SKM-1 treated with dmso at 0.1 percent for 144 hours (cell line): ENCODE results near the gene RUSF1.
"Not testable (repeated sequence)": the region's sequence is repeated elsewhere in the genome, so short reads cannot be mapped to it uniquely, and the experiment has no call there.

Experiments used
- DNase-seq: peaks from one replicate; lab custom pipeline; 2025; ENCODE audit not compliant: unreplicated experiment; lab: John Stamatoyannopoulos, UW

RUSF1 gene

GRCh38 chr16:31507929-31508705, at the start of gene RUSF1:
TSS of gene RUSF1 (minus strand) at chr16:31508391. CDS start at chr16:31508373, 18 bp downstream.
- DNase-seq = peak; percentile 77

- DNase-seq = no peak
Observed at GRCh38 chr16:31542763-31543162, 34.6 kb upstream of the RUSF1 start.

- not testable (repeated sequence) for DNase-seq
Observed at GRCh38 chr16:31539762-31540161, 31.6 kb upstream of the RUSF1 start.

GRCh38 chr16:31538243-31538598, 30.0 kb upstream of the RUSF1 start:
- not testable (repeated sequence) for DNase-seq

GRCh38 chr16:31537362-31538242, 29.4 kb upstream of the RUSF1 start:
- DNase-seq = no peak

GRCh38 chr16:31536804-31537361, 28.7 kb upstream of the RUSF1 start:
- no peak for DNase-seq

- DNase-seq = no peak
Observed at GRCh38 chr16:31535737-31536136, 27.5 kb upstream of the RUSF1 start.

GRCh38 chr16:31532896-31533295, 24.7 kb upstream of the RUSF1 start:
- no peak for DNase-seq

GRCh38 chr16:31532120-31532519, 23.9 kb upstream of the RUSF1 start:
- DNase-seq = no peak

GRCh38 chr16:31531096-31531495, 22.9 kb upstream of the RUSF1 start:
- DNase-seq = no peak

GRCh38 chr16:31530405-31530804, 22.2 kb upstream of the RUSF1 start:
- DNase-seq = no peak

GRCh38 chr16:31529937-31530312, 21.7 kb upstream of the RUSF1 start:
- no peak for DNase-seq

- no peak for DNase-seq
Observed at GRCh38 chr16:31529108-31529936, 21.1 kb upstream of the RUSF1 start.

GRCh38 chr16:31528523-31529107, 20.4 kb upstream of the RUSF1 start:
- DNase-seq = no peak

- DNase-seq = no peak
Observed at GRCh38 chr16:31527734-31528274, 19.6 kb upstream of the RUSF1 start, which contains the start of gene AHSP. TSS of gene AHSP (plus strand) at chr16:31527900. CDS start at chr16:31528140, 240 bp downstream.

GRCh38 chr16:31525113-31525512, 16.9 kb upstream of the RUSF1 start:
- no peak for DNase-seq

- DNase-seq = not testable (repeated sequence)
Observed at GRCh38 chr16:31523768-31524167, 15.6 kb upstream of the RUSF1 start.

GRCh38 chr16:31522071-31522470, 13.9 kb upstream of the RUSF1 start:
- no peak for DNase-seq

- DNase-seq = no peak
Observed at GRCh38 chr16:31521368-31521767, 13.2 kb upstream of the RUSF1 start.

- DNase-seq = no peak
Observed at GRCh38 chr16:31519759-31520431, 11.7 kb upstream of the RUSF1 start.
